ENCODE data around the gene CAMKK1. TPM values are rescaled to one million over a fixed set of nuclear protein-coding genes. Genes with fewer than 3 reads are reported as not detected.

CAMKK1 gene
- polyA plus RNA-seq, 1 of the 3 experiments (the other 2 are of a cell fraction) = 6.8 TPM

GRCh38 chr17:3867606-3868005, 25.2 kb downstream of the CAMKK1 start (continued):
- TF ChIP-seq REST (IDR thresholded peaks at IDR 0.05; ENCODE audit: low read depth, low read length) = no peak
- TF ChIP-seq FOSL2 (IDR thresholded peaks at IDR 0.05; ENCODE audit: borderline replicate concordance, low read depth) = no peak
- no peak for TF ChIP-seq USF1 (IDR thresholded peaks at IDR 0.05; ENCODE audit: borderline replicate concordance, low read depth)
- TF ChIP-seq ZBTB33 (IDR thresholded peaks at IDR 0.05; ENCODE audit: borderline replicate concordance, low read depth) = no peak

GRCh38 chr17:3867106-3867505, 25.7 kb downstream of the CAMKK1 start:
- no peaks in the 10 kb centered on the region for H3K9me2 ChIP-seq
- POLR2A ChIA-PET = no interaction called here
- no peak overlapping the region for H3K27ac ChIP-seq (ENCODE audit: low read depth in 2 of 2, low read length in 1 of 2)
- H4K20me1 ChIP-seq (ENCODE audit: insufficient read depth) = no peaks in the 10 kb centered on the region
- TF ChIP-seq RXRA (IDR thresholded peaks at IDR 0.05; ENCODE audit: borderline replicate concordance, low read depth) (no peak), MAX (IDR thresholded peaks at IDR 0.05; ENCODE audit: low read depth) (no peak), CHD2 (IDR thresholded peaks at IDR 0.05; ENCODE audit: low read length, partially characterized antibody) (no peak), TCF12 (IDR thresholded peaks at IDR 0.05) (no peak), RFX5 (IDR thresholded peaks at IDR 0.05; ENCODE audit: low read length) (no peak), USF1 (IDR thresholded peaks at IDR 0.05; ENCODE audit: borderline replicate concordance, low read depth) (no peak), NRF1 (IDR thresholded peaks at IDR 0.05; ENCODE audit: low read depth, low read length) (no peak), YY1 (IDR thresholded peaks at IDR 0.05; ENCODE audit: low read depth) (no peak), ELF1 (IDR thresholded peaks at IDR 0.05) (no peak), TEAD4 (IDR thresholded peaks at IDR 0.05; ENCODE audit: borderline replicate concordance, insufficient read depth) (no peak), NFIC (IDR thresholded peaks at IDR 0.05; ENCODE audit: borderline replicate concordance) (no peak)
- H2AFZ ChIP-seq (ENCODE audit: low read depth) = no peak overlapping the region
- no peaks in the 10 kb centered on the region for H3K27me3 ChIP-seq (ENCODE audit: insufficient read depth)
- peaks cover under 1 to 4% of the 10 kb centered on the region in 2 experiments for H3K36me3 ChIP-seq (replicated peaks in 1 of 2; ENCODE audit: control insufficient read depth in 1 of 2, insufficient read depth in 2 of 2, low read length in 1 of 2)
- CTCF ChIA-PET = no interaction called here
- no peak overlapping the region for H3K9ac ChIP-seq
- H3K4me1 ChIP-seq (ENCODE audit: control insufficient read depth in 1 of 2, insufficient read depth in 2 of 2, low read depth in 1 of 2, low read length in 1 of 2) = no peaks in the 10 kb centered on the region; a peak in 1 of 4 replicates
- WGBS (ENCODE audit: low lambda C conversion rate) = 89% methylated on average over 17 of the region's 17 CpGs
- H3K79me2 ChIP-seq (ENCODE audit: insufficient read depth) = no peaks in the 10 kb centered on the region
- no peaks in the 10 kb centered on the region for H3K9me3 ChIP-seq
- H3K4me3 ChIP-seq (ENCODE audit: low read depth in 2 of 2, low read length in 1 of 2) = no peak overlapping the region
- no peak overlapping the region for H3K4me2 ChIP-seq
- no peaks in the 10 kb centered on the region for H3F3A ChIP-seq (replicated peaks; ENCODE audit: insufficient read depth)
- no peak for DNase-seq
